Measurements from ENCODE around the gene KIAA0319L.

GRCh38 chr1:35559317-35559944 is 2.2 kb upstream of the KIAA0319L start:
- no peak for TF ChIP-seq CTCF (IDR thresholded peaks at IDR 0.05)
- TF ChIP-seq POLR2A (IDR thresholded peaks at IDR 0.05): no peak

Measured in testis (tissue), 2 donors.